ENCODE results near the gene ADIRF.

- TF ChIP-seq CTCF (conservative IDR thresholded peaks at IDR 0.05; ENCODE audit: low read length), result no peak
- no peak for TF ChIP-seq EZH2phosphoT487 (IDR thresholded peaks at IDR 0.05; ENCODE audit: borderline replicate concordance, low read depth, low read length)
Observed at GRCh38 chr10:86950349-86950748, 17.9 kb upstream of the ADIRF start.
